ENCODE measurements around the gene CDH4.
A peak's percentile ranks its signal among the peaks of the same experiment; 100 is the strongest.

Gene CDH4

DNA sequence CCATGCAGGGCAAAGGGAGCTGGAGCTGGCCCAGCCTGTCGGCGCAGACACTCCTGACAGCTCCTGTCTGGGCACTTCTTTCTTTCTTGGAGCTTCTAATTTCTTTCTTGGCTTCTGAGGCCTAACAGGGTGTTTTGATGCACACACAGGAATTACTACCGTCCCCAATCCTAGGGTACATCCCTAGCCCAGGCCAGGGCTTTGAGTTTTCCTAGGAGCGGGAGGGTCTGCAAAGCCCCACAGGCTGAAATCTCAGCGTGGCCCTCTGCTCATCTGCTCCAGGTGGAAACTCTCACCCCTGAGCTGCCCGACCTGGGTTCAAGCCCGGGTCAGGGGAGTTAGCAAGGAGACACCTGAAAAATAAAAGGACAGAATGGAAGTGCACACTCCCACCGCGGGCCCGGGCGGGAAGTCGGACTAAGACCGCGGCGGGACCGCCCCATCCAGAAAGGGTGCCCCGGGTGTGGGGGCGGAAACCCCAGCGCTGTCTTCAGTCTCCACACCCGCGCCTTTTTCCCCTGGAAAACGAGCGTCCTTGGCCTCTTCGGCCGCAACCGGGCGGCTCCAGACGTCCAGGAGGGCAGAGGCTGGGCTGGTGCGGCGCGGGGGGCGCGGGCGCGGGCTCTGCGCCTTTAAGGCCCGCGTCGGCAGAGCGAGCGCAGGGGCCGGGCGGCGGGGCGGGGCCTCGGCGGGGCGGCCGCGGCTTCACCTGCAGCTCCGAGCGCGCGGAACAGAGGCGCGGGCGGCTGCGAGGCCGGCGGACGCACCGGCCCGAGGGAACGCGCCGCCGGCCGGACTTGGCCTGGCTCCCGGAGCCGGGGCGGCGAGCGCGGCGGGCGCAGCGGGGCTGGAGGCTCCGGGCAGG is at the start of gene CDH4:
TSS of gene CDH4 (plus strand) at position 733 of the 865 bp plus-strand sequence.
- peak; percentile 62 for DNase-seq (ENCODE audit: low read depth)

- no peak for DNase-seq (ENCODE audit: low read depth)
These were observed 48.7 kb upstream of the CDH4 start for GRCh38 chr20:61203320-61203719.

GRCh38 chr20:61204206-61204605 is 47.9 kb upstream of the CDH4 start:
- no peak for DNase-seq (ENCODE audit: low read depth)

- peak; percentile 50 for DNase-seq (ENCODE audit: low read depth)
These were observed 46.3 kb upstream of the CDH4 start for GRCh38 chr20:61205769-61206168.

GRCh38 chr20:61210862-61211261 is 41.2 kb upstream of the CDH4 start:
- DNase-seq (ENCODE audit: low read depth): no peak

DNA sequence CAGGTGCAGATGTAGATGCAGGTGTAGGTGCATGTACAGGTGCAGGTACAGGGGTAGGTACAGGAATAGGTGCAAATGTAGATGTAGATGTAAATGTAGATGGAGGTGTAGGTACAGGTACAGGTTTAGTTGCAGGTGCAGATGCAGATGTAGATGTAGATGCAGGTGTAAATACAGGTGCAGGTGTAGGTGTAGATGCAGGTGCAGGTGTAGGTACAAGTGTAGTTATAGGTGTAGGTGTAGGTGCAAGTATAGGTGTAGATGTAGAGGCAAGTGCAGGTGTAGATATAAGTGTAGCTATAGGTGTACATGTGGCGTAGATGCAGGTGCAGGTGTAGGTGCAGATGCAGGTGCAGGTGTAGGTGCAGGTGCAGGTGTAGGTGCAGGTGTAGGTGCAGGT is 34.2 kb upstream of the CDH4 start:
- DNase-seq (ENCODE audit: low read depth): no peak

GRCh38 chr20:61219021-61219431 is 33.0 kb upstream of the CDH4 start:
- peak; percentile 43 for DNase-seq (ENCODE audit: low read depth)

DNA sequence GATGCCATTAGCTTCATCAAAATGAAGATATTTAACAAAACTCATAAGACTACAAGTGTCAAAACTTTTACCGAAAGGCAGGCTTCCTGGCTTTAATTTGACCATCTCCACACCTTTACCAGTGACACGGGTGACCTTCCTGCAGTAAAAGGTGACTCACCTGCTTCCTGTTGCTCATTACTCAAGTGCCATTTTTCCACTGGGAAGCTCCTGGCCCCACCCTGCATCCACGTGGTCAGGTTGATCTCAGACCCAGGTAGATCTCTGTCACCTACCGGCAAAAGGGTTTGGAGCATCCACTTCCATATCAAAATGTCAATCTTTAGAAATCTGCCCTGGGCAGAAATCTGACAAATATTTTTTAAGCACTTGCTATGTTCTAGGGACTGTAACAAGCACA is 31.9 kb upstream of the CDH4 start:
- DNase-seq (ENCODE audit: low read depth): no peak

DNA sequence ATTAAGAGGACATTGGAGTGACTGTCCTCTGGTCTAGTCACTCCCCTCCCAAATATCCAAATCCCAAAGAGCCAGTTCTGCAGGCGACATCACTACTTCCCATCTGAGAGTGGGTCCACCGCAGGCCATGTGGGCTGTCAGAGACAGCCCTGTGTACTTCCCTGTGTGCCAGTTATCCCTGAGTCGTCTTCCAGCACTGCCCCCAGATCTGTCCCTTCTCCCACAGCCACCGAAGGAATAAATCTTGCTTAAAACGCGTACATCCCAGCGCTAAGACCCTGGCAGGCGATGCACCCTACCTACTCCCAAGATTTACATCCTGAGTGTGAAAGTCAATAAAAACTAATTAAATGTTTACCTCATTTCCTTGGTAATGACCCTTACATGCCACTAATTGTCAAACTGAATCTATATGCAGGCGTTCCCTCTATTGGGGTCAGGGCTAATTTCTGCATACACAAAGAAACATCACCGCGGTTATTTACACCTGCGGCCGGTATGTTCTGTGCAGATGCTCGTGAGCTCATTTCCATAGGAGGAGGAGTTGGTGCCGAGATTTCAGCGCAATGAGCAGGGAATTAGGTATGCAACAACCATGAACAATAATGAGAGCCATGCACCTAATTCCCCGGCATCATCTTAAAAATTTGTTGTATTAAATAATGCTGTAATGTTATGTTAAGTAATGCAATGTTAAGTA is 31.3 kb upstream of the CDH4 start:
- DNase-seq (ENCODE audit: low read depth): no peak

GRCh38 chr20:61222699-61223098 is 29.4 kb upstream of the CDH4 start:
- DNase-seq (ENCODE audit: low read depth): no peak

GRCh38 chr20:61223121-61223520 is 28.9 kb upstream of the CDH4 start:
- DNase-seq (ENCODE audit: low read depth): no peak

- DNase-seq (ENCODE audit: low read depth): no peak
These were observed 21.9 kb upstream of the CDH4 start for GRCh38 chr20:61230166-61230565.

GRCh38 chr20:61233590-61233989 is 18.5 kb upstream of the CDH4 start:
- no peak for DNase-seq (ENCODE audit: low read depth)

- no peak for DNase-seq (ENCODE audit: low read depth)
These were observed 17.7 kb upstream of the CDH4 start for GRCh38 chr20:61234224-61234890.

DNA sequence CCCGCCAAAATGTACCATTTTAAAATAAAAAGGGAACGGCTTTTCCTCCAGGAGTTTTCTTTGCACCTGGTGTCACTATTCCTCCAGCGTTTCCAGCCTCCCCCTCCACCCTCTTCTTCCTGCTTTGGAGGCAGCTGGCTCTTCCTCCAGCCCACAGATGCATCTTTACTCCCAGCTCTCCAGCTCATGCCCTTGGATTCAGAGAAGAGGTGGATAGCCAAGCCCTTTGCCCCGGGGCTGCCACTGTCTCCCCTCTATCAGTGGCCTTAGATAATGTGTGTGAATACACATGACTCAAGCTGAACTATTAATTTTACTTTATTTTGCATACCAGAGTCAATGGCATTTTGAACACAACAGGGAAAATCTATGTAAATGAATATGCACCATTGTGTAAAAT is 15.3 kb upstream of the CDH4 start:
- no peak for DNase-seq (ENCODE audit: low read depth)

DNA sequence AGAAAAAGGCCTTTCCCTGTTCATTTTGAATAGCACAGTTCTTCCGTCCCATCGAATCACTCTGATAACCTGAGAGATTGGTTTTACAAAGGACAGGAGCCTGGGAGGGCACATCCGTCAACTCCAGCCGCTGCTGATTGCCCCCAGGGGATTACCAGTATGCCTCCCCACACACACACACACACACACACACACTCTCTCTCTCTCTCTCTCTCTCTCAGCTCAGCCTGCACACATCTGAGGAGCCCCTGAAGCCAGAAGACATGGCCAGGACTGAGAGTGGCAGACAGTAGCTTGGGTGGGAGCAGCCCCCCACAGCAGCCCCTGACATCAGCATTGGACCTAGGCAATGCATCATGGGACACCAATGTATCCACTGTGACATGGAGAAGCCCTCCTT is 13.2 kb upstream of the CDH4 start:
- no peak for DNase-seq (ENCODE audit: low read depth)

DNA sequence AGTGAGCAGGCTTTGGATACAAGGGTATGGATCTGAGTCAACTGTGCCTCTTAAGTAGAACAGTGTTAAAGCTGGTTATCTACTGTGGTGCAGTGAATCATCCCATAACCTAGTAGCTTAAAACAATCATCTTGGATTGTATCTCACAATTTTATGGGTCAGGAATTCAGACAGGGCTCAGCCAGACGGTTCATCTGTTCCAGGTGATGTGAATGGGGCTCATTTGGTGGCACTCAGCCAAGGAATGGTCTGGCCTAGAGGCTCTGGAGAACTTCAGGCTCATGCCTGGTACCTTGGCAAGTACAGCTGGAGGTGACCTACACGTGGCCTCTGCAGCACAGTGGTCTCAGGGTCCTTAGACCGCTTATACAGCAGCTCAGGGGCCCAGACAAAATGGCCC is 11.2 kb upstream of the CDH4 start:
- no peak for DNase-seq (ENCODE audit: low read depth)

DNA sequence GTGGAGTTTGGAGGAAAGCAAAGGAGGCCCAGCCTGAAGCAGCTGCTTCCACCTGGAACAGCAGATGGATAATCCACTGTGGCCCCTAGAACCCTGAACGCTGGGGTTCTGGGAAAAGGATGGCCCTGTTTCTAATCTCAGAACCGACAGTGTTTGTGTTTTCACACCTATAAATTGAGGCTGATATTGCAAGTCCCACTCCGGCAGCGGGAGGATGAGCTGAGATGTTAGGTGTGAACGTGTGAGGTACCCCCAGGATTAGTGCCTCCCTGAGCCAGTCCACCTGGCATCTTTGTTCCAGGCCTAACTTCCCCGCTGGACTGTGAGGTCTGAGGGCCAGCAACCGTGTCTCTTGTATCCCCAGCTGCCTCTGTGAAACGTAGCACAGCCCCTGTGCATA is 7.8 kb upstream of the CDH4 start:
- no peak for DNase-seq (ENCODE audit: low read depth)

GRCh38 chr20:61246269-61246668 is 5.8 kb upstream of the CDH4 start:
- no peak for DNase-seq (ENCODE audit: low read depth)

GRCh38 chr20:61249626-61250025 is 2.4 kb upstream of the CDH4 start:
- DNase-seq (ENCODE audit: low read depth): no peak

DNA sequence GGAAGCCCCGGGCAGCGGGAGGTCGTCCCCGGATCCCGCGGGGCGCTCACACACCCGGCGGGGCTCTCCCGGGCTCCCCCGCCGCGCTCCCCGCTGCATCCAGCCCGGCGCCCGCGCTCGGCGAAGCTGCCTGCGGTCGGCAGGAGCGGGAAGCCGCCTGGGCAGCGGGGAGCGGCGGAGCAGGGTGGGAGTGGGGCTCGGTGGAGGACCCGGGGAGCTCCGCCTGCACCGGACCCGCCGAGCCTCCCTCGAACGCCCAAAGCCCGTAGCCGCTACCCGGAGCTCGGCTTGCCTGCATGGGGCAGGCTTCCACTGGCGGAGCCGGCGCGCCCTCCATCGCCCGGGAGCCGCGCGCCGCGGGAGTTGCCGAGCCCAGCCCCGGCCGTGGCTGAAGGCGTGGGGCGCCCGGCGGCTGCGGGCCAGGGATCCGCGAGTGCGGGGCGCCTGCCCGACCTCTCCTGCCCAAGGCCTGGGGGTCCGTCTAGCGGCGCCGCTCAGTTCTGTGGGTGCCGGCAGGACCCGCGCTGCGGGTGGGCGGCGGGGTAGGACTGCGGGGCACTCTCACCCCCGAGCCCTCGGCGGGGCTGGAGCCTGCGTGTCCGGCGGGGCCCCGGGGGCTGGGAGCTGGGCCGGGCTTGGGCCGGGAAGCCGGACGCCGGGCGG is 671 bp downstream of the CDH4 start:
- DNase-seq (ENCODE audit: low read depth): peak; percentile 43

GRCh38 chr20:61253264-61253639 is 1.2 kb downstream of the CDH4 start:
- DNase-seq (ENCODE audit: low read depth): peak; percentile 73
